ENCODE results near the gene MTERF1. TPM values are rescaled to one million over a fixed set of nuclear protein-coding genes. Genes with fewer than 3 reads are reported as not detected.
"Not testable (repeated sequence)": the region's sequence is repeated elsewhere in the genome, so short reads cannot be mapped to it uniquely, and the experiment has no call there.

Gene MTERF1
- total RNA-seq, 1 donor from 2014 or later, result 13.5 TPM

GRCh38 chr7:91872928-91873327, 7.6 kb downstream of the MTERF1 start:
- ATAC-seq, result no peak
- Histone ChIP-seq H3K4me3 (no peak overlapping the region), H3K27ac (no peak overlapping the region), H3K9me3 (no peaks in the 10 kb centered on the region), H3K4me1 (no peaks in the 10 kb centered on the region), H3K36me3 (peaks cover 20% of the 10 kb centered on the region), H3K27me3 (no peaks in the 10 kb centered on the region)
- no peak for DNase-seq
- intact Hi-C loops (cut with DNase I), result no loop called here
- TF ChIP-seq CTCF (IDR thresholded peaks at IDR 0.05), result no peak

- peaks cover 20% of the 10 kb centered on the region for H3K36me3 ChIP-seq
- no peak for TF ChIP-seq CTCF (IDR thresholded peaks at IDR 0.05)
- H3K4me3 ChIP-seq, result no peak overlapping the region
- H3K27ac ChIP-seq, result no peak overlapping the region
- ATAC-seq (no peak), DNase-seq (no peak)
- no peaks in the 10 kb centered on the region for H3K27me3 ChIP-seq
- intact Hi-C loops (cut with DNase I), result no loop called here
- H3K9me3 ChIP-seq, result no peaks in the 10 kb centered on the region
- no peaks in the 10 kb centered on the region for H3K4me1 ChIP-seq
These were observed 8.4 kb downstream of the MTERF1 start for GRCh38 chr7:91872069-91872468.

- DNase-seq (no peak), ATAC-seq (no peak)
- no peak for TF ChIP-seq CTCF (IDR thresholded peaks at IDR 0.05)
- intact Hi-C loops (cut with DNase I), result no loop called here
- Histone ChIP-seq H3K9me3 (no peaks in the 10 kb centered on the region), H3K4me3 (no peak overlapping the region), H3K27me3 (no peaks in the 10 kb centered on the region), H3K36me3 (peaks cover 13% of the 10 kb centered on the region), H3K4me1 (no peaks in the 10 kb centered on the region), H3K27ac (no peak overlapping the region)
These were observed 10.8 kb downstream of the MTERF1 start for GRCh38 chr7:91869661-91870060.

GRCh38 chr7:91866599-91867148, 13.8 kb downstream of the MTERF1 start:
- TF ChIP-seq CTCF (IDR thresholded peaks at IDR 0.05), result no peak
- Histone ChIP-seq H3K27me3 (no peaks in the 10 kb centered on the region), H3K4me1 (no peaks in the 10 kb centered on the region), H3K27ac (no peak overlapping the region), H3K9me3 (no peaks in the 10 kb centered on the region), H3K36me3 (no peaks in the 10 kb centered on the region), H3K4me3 (no peak overlapping the region)
- no peak for DNase-seq
- no peak for ATAC-seq
- intact Hi-C loops (cut with DNase I), result no loop called here

- Histone ChIP-seq H3K27me3 (no peaks in the 10 kb centered on the region), H3K4me3 (no peak overlapping the region), H3K9me3 (no peaks in the 10 kb centered on the region), H3K36me3 (no peaks in the 10 kb centered on the region), H3K4me1 (no peaks in the 10 kb centered on the region), H3K27ac (no peak overlapping the region)
- intact Hi-C loops (cut with DNase I), result no loop called here
- no peak for ATAC-seq
- no peak for DNase-seq
- no peak for TF ChIP-seq CTCF (IDR thresholded peaks at IDR 0.05)
These were observed 15.0 kb downstream of the MTERF1 start for GRCh38 chr7:91865511-91865910.

GRCh38 chr7:91864604-91865003, 15.9 kb downstream of the MTERF1 start:
- H3K27ac ChIP-seq; DNase-seq; H3K4me1 ChIP-seq; intact Hi-C loops (cut with DNase I); H3K27me3 ChIP-seq; ATAC-seq; H3K9me3 ChIP-seq; H3K4me3 ChIP-seq; H3K36me3 ChIP-seq: not testable (repeated sequence)

Measured in upper lobe of right lung (tissue), 1 donor.